Measurements from ENCODE around the gene CSNK2A2.

The CSNK2A2 gene

GRCh38 chr16:58186176-58186944, 11.5 kb downstream of the CSNK2A2 start:
- Histone ChIP-seq H3K27me3 (replicated peaks; ENCODE audit: control insufficient read depth, insufficient read depth, low read length, poor library complexity, severe bottlenecking) (no peaks in the 10 kb centered on the region), H3K4me3 (ENCODE audit: insufficient read depth, low read depth, low read length, poor library complexity, severe bottlenecking) (no peak overlapping the region), H3K36me3 (ENCODE audit: control insufficient read depth, insufficient read depth, low read length) (peaks cover 43% of the 10 kb centered on the region), H3K9me3 (ENCODE audit: control insufficient read depth, low read length) (no peaks in the 10 kb centered on the region), H3K27ac (ENCODE audit: insufficient read depth, low read length, poor library complexity, severe bottlenecking) (no peak overlapping the region), H3K4me1 (ENCODE audit: control insufficient read depth, insufficient read depth, low read length, poor library complexity, severe bottlenecking) (no peaks in the 10 kb centered on the region)
- DNase-seq, result no peak

GRCh38 chr16:58177353-58177710, 20.6 kb downstream of the CSNK2A2 start:
- Histone ChIP-seq H3K27ac (ENCODE audit: insufficient read depth, low read length, poor library complexity, severe bottlenecking) (peak overlapping the region; percentile 32), H3K4me3 (ENCODE audit: insufficient read depth, low read depth, low read length, poor library complexity, severe bottlenecking) (no peak overlapping the region), H3K36me3 (ENCODE audit: control insufficient read depth, insufficient read depth, low read length) (peaks cover 17% of the 10 kb centered on the region), H3K4me1 (ENCODE audit: control insufficient read depth, insufficient read depth, low read length, poor library complexity, severe bottlenecking) (peaks cover 11% of the 10 kb centered on the region), H3K9me3 (ENCODE audit: control insufficient read depth, low read length) (no peaks in the 10 kb centered on the region), H3K27me3 (replicated peaks; ENCODE audit: control insufficient read depth, insufficient read depth, low read length, poor library complexity, severe bottlenecking) (no peaks in the 10 kb centered on the region)
- no peak for DNase-seq

- Histone ChIP-seq H3K36me3 (ENCODE audit: control insufficient read depth, insufficient read depth, low read length) (peaks cover 17% of the 10 kb centered on the region), H3K27ac (ENCODE audit: insufficient read depth, low read length, poor library complexity, severe bottlenecking) (peak overlapping the region; percentile 32), H3K4me1 (ENCODE audit: control insufficient read depth, insufficient read depth, low read length, poor library complexity, severe bottlenecking) (peaks cover 11% of the 10 kb centered on the region), H3K9me3 (ENCODE audit: control insufficient read depth, low read length) (no peaks in the 10 kb centered on the region), H3K27me3 (replicated peaks; ENCODE audit: control insufficient read depth, insufficient read depth, low read length, poor library complexity, severe bottlenecking) (no peaks in the 10 kb centered on the region), H3K4me3 (ENCODE audit: insufficient read depth, low read depth, low read length, poor library complexity, severe bottlenecking) (no peak overlapping the region)
- no peak for DNase-seq
Observed at GRCh38 chr16:58176608-58177352, 21.1 kb downstream of the CSNK2A2 start.

GRCh38 chr16:58170223-58170622, 27.7 kb downstream of the CSNK2A2 start:
- H3K27ac ChIP-seq (ENCODE audit: insufficient read depth, low read length, poor library complexity, severe bottlenecking), result no peak overlapping the region
- peaks cover 54% of the 10 kb centered on the region for H3K36me3 ChIP-seq (ENCODE audit: control insufficient read depth, insufficient read depth, low read length)
- no peak overlapping the region for H3K4me3 ChIP-seq (ENCODE audit: insufficient read depth, low read depth, low read length, poor library complexity, severe bottlenecking)
- DNase-seq, result no peak
- no peaks in the 10 kb centered on the region for H3K4me1 ChIP-seq (ENCODE audit: control insufficient read depth, insufficient read depth, low read length, poor library complexity, severe bottlenecking)
- H3K9me3 ChIP-seq (ENCODE audit: control insufficient read depth, low read length), result no peaks in the 10 kb centered on the region
- no peaks in the 10 kb centered on the region for H3K27me3 ChIP-seq (replicated peaks; ENCODE audit: control insufficient read depth, insufficient read depth, low read length, poor library complexity, severe bottlenecking)

- no peaks in the 10 kb centered on the region for H3K9me3 ChIP-seq (ENCODE audit: control insufficient read depth, low read length)
- DNase-seq, result no peak
- H3K36me3 ChIP-seq (ENCODE audit: control insufficient read depth, insufficient read depth, low read length), result peaks cover 55% of the 10 kb centered on the region
- no peaks in the 10 kb centered on the region for H3K4me1 ChIP-seq (ENCODE audit: control insufficient read depth, insufficient read depth, low read length, poor library complexity, severe bottlenecking)
- H3K27ac ChIP-seq (ENCODE audit: insufficient read depth, low read length, poor library complexity, severe bottlenecking), result no peak overlapping the region
- no peaks in the 10 kb centered on the region for H3K27me3 ChIP-seq (replicated peaks; ENCODE audit: control insufficient read depth, insufficient read depth, low read length, poor library complexity, severe bottlenecking)
- H3K4me3 ChIP-seq (ENCODE audit: insufficient read depth, low read depth, low read length, poor library complexity, severe bottlenecking), result no peak overlapping the region
Observed at GRCh38 chr16:58160855-58161254, 37.1 kb downstream of the CSNK2A2 start.

- Histone ChIP-seq H3K9me3 (ENCODE audit: control insufficient read depth, low read length) (no peaks in the 10 kb centered on the region), H3K36me3 (ENCODE audit: control insufficient read depth, insufficient read depth, low read length) (peaks cover 34% of the 10 kb centered on the region), H3K27me3 (replicated peaks; ENCODE audit: control insufficient read depth, insufficient read depth, low read length, poor library complexity, severe bottlenecking) (no peaks in the 10 kb centered on the region), H3K4me3 (ENCODE audit: insufficient read depth, low read depth, low read length, poor library complexity, severe bottlenecking) (no peak overlapping the region), H3K4me1 (ENCODE audit: control insufficient read depth, insufficient read depth, low read length, poor library complexity, severe bottlenecking) (no peaks in the 10 kb centered on the region), H3K27ac (ENCODE audit: insufficient read depth, low read length, poor library complexity, severe bottlenecking) (no peak overlapping the region)
- DNase-seq, result no peak
Observed at GRCh38 chr16:58158725-58159124, 39.2 kb downstream of the CSNK2A2 start.

- no peaks in the 10 kb centered on the region for H3K27me3 ChIP-seq (replicated peaks; ENCODE audit: control insufficient read depth, insufficient read depth, low read length, poor library complexity, severe bottlenecking)
- peaks cover 27% of the 10 kb centered on the region for H3K36me3 ChIP-seq (ENCODE audit: control insufficient read depth, insufficient read depth, low read length)
- DNase-seq, result no peak
- no peak overlapping the region for H3K4me3 ChIP-seq (ENCODE audit: insufficient read depth, low read depth, low read length, poor library complexity, severe bottlenecking)
- no peak overlapping the region for H3K27ac ChIP-seq (ENCODE audit: insufficient read depth, low read length, poor library complexity, severe bottlenecking)
- H3K4me1 ChIP-seq (ENCODE audit: control insufficient read depth, insufficient read depth, low read length, poor library complexity, severe bottlenecking), result no peaks in the 10 kb centered on the region
- H3K9me3 ChIP-seq (ENCODE audit: control insufficient read depth, low read length), result no peaks in the 10 kb centered on the region
Observed at GRCh38 chr16:58157951-58158540, 39.9 kb downstream of the CSNK2A2 start.

- Histone ChIP-seq H3K27ac (ENCODE audit: insufficient read depth, low read length, poor library complexity, severe bottlenecking) (no peak overlapping the region), H3K36me3 (ENCODE audit: control insufficient read depth, insufficient read depth, low read length) (peaks cover 19% of the 10 kb centered on the region), H3K4me3 (ENCODE audit: insufficient read depth, low read depth, low read length, poor library complexity, severe bottlenecking) (no peak overlapping the region), H3K27me3 (replicated peaks; ENCODE audit: control insufficient read depth, insufficient read depth, low read length, poor library complexity, severe bottlenecking) (no peaks in the 10 kb centered on the region), H3K4me1 (ENCODE audit: control insufficient read depth, insufficient read depth, low read length, poor library complexity, severe bottlenecking) (no peaks in the 10 kb centered on the region), H3K9me3 (ENCODE audit: control insufficient read depth, low read length) (no peaks in the 10 kb centered on the region)
- DNase-seq, result no peak
Observed at GRCh38 chr16:58157239-58157638, 40.7 kb downstream of the CSNK2A2 start.

- H3K9me3 ChIP-seq (ENCODE audit: control insufficient read depth, low read length), result no peaks in the 10 kb centered on the region
- no peaks in the 10 kb centered on the region for H3K27me3 ChIP-seq (replicated peaks; ENCODE audit: control insufficient read depth, insufficient read depth, low read length, poor library complexity, severe bottlenecking)
- no peaks in the 10 kb centered on the region for H3K4me1 ChIP-seq (ENCODE audit: control insufficient read depth, insufficient read depth, low read length, poor library complexity, severe bottlenecking)
- peaks cover 7% of the 10 kb centered on the region for H3K36me3 ChIP-seq (ENCODE audit: control insufficient read depth, insufficient read depth, low read length)
- DNase-seq, result no peak
- no peak overlapping the region for H3K4me3 ChIP-seq (ENCODE audit: insufficient read depth, low read depth, low read length, poor library complexity, severe bottlenecking)
- no peak overlapping the region for H3K27ac ChIP-seq (ENCODE audit: insufficient read depth, low read length, poor library complexity, severe bottlenecking)
Observed at GRCh38 chr16:58155839-58156238, 42.1 kb downstream of the CSNK2A2 start.

- no peak overlapping the region for H3K27ac ChIP-seq (ENCODE audit: insufficient read depth, low read length, poor library complexity, severe bottlenecking)
- no peak overlapping the region for H3K4me3 ChIP-seq (ENCODE audit: insufficient read depth, low read depth, low read length, poor library complexity, severe bottlenecking)
- H3K36me3 ChIP-seq (ENCODE audit: control insufficient read depth, insufficient read depth, low read length), result peaks cover 4% of the 10 kb centered on the region
- no peaks in the 10 kb centered on the region for H3K27me3 ChIP-seq (replicated peaks; ENCODE audit: control insufficient read depth, insufficient read depth, low read length, poor library complexity, severe bottlenecking)
- H3K9me3 ChIP-seq (ENCODE audit: control insufficient read depth, low read length), result no peaks in the 10 kb centered on the region
- H3K4me1 ChIP-seq (ENCODE audit: control insufficient read depth, insufficient read depth, low read length, poor library complexity, severe bottlenecking), result no peaks in the 10 kb centered on the region
- no peak for DNase-seq
Observed at GRCh38 chr16:58154345-58154744, 43.6 kb downstream of the CSNK2A2 start.

All from effector memory CD4-positive, alpha-beta T cell (primary cell).